ENCODE data around the gene TIFAB.

Gene TIFAB

GRCh38 chr5:135451581-135452320, 400 bp downstream of the TIFAB start:
- TF ChIP-seq, protein P1, sequence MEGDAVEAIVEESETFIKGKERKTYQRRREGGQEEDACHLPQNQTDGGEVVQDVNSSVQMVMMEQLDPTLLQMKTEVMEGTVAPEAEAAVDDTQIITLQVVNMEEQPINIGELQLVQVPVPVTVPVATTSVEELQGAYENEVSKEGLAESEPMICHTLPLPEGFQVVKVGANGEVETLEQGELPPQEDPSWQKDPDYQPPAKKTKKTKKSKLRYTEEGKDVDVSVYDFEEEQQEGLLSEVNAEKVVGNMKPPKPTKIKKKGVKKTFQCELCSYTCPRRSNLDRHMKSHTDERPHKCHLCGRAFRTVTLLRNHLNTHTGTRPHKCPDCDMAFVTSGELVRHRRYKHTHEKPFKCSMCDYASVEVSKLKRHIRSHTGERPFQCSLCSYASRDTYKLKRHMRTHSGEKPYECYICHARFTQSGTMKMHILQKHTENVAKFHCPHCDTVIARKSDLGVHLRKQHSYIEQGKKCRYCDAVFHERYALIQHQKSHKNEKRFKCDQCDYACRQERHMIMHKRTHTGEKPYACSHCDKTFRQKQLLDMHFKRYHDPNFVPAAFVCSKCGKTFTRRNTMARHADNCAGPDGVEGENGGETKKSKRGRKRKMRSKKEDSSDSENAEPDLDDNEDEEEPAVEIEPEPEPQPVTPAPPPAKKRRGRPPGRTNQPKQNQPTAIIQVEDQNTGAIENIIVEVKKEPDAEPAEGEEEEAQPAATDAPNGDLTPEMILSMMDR (IDR thresholded peaks at IDR 0.05; ENCODE audit: low read length, missing control alignments): no peak
- no peak overlapping the region for H3K4me3 ChIP-seq (replicated peaks; ENCODE audit: low read depth, low read length)
- DNase-seq (ENCODE audit: low read depth): no peak

DNA sequence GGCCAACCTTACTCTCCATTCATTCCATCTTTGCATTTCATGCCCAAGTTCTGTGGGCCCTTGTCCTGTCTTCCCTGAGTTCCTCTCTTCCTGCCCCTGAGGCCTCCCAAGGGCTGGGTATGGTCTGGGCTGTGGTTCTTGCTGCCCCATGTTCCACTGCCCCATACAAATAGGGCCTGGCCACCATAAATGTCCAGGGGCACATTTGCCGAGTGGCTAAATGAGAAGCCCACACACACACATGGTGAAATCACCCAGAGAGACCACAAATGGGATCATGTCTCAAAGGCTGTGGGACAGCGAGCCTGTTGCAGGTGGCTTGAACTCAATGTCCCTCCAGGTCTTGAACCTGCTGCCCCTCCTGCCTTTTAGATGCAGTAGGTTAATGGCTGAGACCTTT, 1.2 kb downstream of the TIFAB start:
- TF ChIP-seq, protein P1 (IDR thresholded peaks at IDR 0.05; ENCODE audit: low read length, missing control alignments): no peak
- H3K4me3 ChIP-seq (replicated peaks; ENCODE audit: low read depth, low read length): no peak overlapping the region
- DNase-seq (ENCODE audit: low read depth): no peak

GRCh38 chr5:135450336-135450735, 1.8 kb downstream of the TIFAB start:
- no peak overlapping the region for H3K4me3 ChIP-seq (replicated peaks; ENCODE audit: low read depth, low read length)
- no peak for DNase-seq (ENCODE audit: low read depth)
- TF ChIP-seq, protein P1 (IDR thresholded peaks at IDR 0.05; ENCODE audit: low read length, missing control alignments): no peak

GRCh38 chr5:135449644-135450043, 2.5 kb downstream of the TIFAB start:
- DNase-seq (ENCODE audit: low read depth): no peak
- TF ChIP-seq, protein P1 (IDR thresholded peaks at IDR 0.05; ENCODE audit: low read length, missing control alignments): no peak
- no peak overlapping the region for H3K4me3 ChIP-seq (replicated peaks; ENCODE audit: low read depth, low read length)

DNA sequence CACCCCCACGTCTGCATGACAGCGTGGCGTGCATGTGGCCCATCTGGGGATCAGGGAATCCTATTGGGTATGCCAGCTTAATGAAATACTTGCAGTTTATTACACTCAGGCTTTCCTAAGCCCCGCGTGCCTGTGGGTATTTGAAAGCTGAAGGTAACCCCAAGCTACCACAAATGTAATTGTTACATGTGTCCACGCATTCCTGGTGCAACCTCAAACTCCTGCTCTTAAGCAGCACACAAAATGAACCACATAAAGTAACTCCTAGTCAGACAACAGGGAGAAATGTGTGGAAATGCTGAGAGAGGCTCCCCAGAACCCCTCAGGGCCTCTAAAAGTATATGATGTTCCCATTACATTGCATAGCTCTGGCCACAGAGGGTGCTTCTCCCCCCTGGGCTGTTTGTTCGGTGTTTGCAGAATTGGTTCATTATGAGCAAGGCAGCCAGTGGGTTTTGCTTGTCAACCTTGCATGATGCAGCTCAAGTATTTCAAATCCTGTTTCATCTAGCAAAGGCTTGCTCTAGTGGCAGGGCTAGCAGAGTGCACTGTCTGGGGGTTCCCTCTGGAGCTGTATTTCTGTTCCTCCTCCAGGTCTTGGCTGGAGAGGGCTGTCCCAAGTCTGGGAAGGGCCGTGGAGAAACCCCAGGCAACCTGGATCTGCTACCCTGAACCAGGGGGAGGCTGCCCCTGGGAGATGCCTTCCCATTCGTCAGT, 3.2 kb downstream of the TIFAB start:
- DNase-seq (ENCODE audit: low read depth): no peak
- H3K4me3 ChIP-seq (replicated peaks; ENCODE audit: low read depth, low read length): no peak overlapping the region
- TF ChIP-seq, protein P1 (IDR thresholded peaks at IDR 0.05; ENCODE audit: low read length, missing control alignments): no peak

GRCh38 chr5:135448071-135448739, 3.9 kb downstream of the TIFAB start:
- TF ChIP-seq, protein P1 (IDR thresholded peaks at IDR 0.05; ENCODE audit: low read length, missing control alignments): no peak
- H3K4me3 ChIP-seq (replicated peaks; ENCODE audit: low read depth, low read length): no peak overlapping the region
- DNase-seq (ENCODE audit: low read depth): no peak
